Stimulated activated effector memory CD8-positive, alpha-beta T cell treated with anti-CD3 and anti-CD28 coated beads, Interleukin-12 subunit alpha, Interleukin-12 subunit beta, amount 100 ng/mL, for 72 hours (primary cell): ENCODE results near the gene EEPD1.
A peak's percentile ranks its signal among the peaks of the same experiment; 100 is the strongest.

Experiments
- ATAC-seq: fragments of 150-1000 bp; cut with Tn5 transposase; 2 replicates; pipeline ENCODE4 v1.10.0; 2021
- DNase-seq, 2 donors: peaks; one replicate each; pipeline ENCODE4 v3.0.0; 2021 to 2022; ENCODE audit warnings: low spot score in 2 of 2
- H3K27ac Mint-ChIP-seq: one replicate; pipeline ENCODE4 v1.8.0; 2022; ENCODE audit warnings: mild to moderate bottlenecking, mixed read lengths
- H3K36me3 Mint-ChIP-seq: one replicate; pipeline ENCODE4 v1.8.0; 2022; ENCODE audit warnings: mild to moderate bottlenecking, mixed read lengths
- H3K4me1 Mint-ChIP-seq: one replicate; pipeline ENCODE4 v1.8.0; 2022; ENCODE audit warnings: mixed read lengths
- H3K4me3 Mint-ChIP-seq: one replicate; pipeline ENCODE4 v1.8.0; 2022; ENCODE audit warnings: mild to moderate bottlenecking, mixed read lengths
- H3K9me3 Mint-ChIP-seq: one replicate; pipeline ENCODE4 v1.8.0; 2022; ENCODE audit warnings: mixed read lengths

Gene EEPD1

GRCh38 chr7:36278620-36279172, 125.6 kb downstream of the EEPD1 start:
- DNase-seq (no peak), ATAC-seq (no peak)
- H3K4me3 Mint-ChIP-seq = no peak overlapping the region
- H3K9me3 Mint-ChIP-seq = no peaks in the 10 kb centered on the region
- no peaks in the 10 kb centered on the region for H3K36me3 Mint-ChIP-seq
- H3K27ac Mint-ChIP-seq = no peak overlapping the region
- peaks cover 46% of the 10 kb centered on the region for H3K4me1 Mint-ChIP-seq

- peaks cover 53% of the 10 kb centered on the region for H3K4me1 Mint-ChIP-seq
- ATAC-seq = peak; percentile 67
- H3K4me3 Mint-ChIP-seq = peak overlapping the region; percentile 26
- no peaks in the 10 kb centered on the region for H3K36me3 Mint-ChIP-seq
- no peaks in the 10 kb centered on the region for H3K9me3 Mint-ChIP-seq
- DNase-seq = no peak
- no peak overlapping the region for H3K27ac Mint-ChIP-seq
Observed at GRCh38 chr7:36279200-36279925, 126.3 kb downstream of the EEPD1 start.

GRCh38 chr7:36279926-36280315, 126.9 kb downstream of the EEPD1 start:
- Mint-ChIP-seq H3K4me3 (peak overlapping the region; percentile 15), H3K27ac (no peak overlapping the region), H3K36me3 (no peaks in the 10 kb centered on the region), H3K4me1 (peaks cover 57% of the 10 kb centered on the region), H3K9me3 (no peaks in the 10 kb centered on the region)
- ATAC-seq (no peak), DNase-seq (no peak)

GRCh38 chr7:36280840-36281812, 128.1 kb downstream of the EEPD1 start:
- H3K36me3 Mint-ChIP-seq = no peaks in the 10 kb centered on the region
- H3K27ac Mint-ChIP-seq = no peak overlapping the region
- no peak for DNase-seq
- H3K4me1 Mint-ChIP-seq = peaks cover 61% of the 10 kb centered on the region
- H3K9me3 Mint-ChIP-seq = no peaks in the 10 kb centered on the region
- ATAC-seq = peak; percentile 80
- peak overlapping the region; percentile 15 for H3K4me3 Mint-ChIP-seq

- ATAC-seq = no peak
- peaks cover 5% of the 10 kb centered on the region for H3K36me3 Mint-ChIP-seq
- no peak overlapping the region for H3K4me3 Mint-ChIP-seq
- no peaks in the 10 kb centered on the region for H3K9me3 Mint-ChIP-seq
- DNase-seq = no peak
- peaks cover 70% of the 10 kb centered on the region for H3K4me1 Mint-ChIP-seq
- H3K27ac Mint-ChIP-seq = no peak overlapping the region
Observed at GRCh38 chr7:36281945-36282717, 129.1 kb downstream of the EEPD1 start.

GRCh38 chr7:36283181-36283580, 130.1 kb downstream of the EEPD1 start:
- Mint-ChIP-seq H3K4me1 (peaks cover 80% of the 10 kb centered on the region), H3K4me3 (peak overlapping the region; percentile 26), H3K9me3 (no peaks in the 10 kb centered on the region), H3K36me3 (peaks cover 10% of the 10 kb centered on the region), H3K27ac (peak overlapping the region; percentile 75)
- DNase-seq (no peak), ATAC-seq (peak; percentile 0)

- peaks cover 84% of the 10 kb centered on the region for H3K4me1 Mint-ChIP-seq
- H3K9me3 Mint-ChIP-seq = no peaks in the 10 kb centered on the region
- DNase-seq (peak in 1 of 2 donors; percentile 16), ATAC-seq (peak; percentile 64)
- H3K36me3 Mint-ChIP-seq = peaks cover 10% of the 10 kb centered on the region
- no peak overlapping the region for H3K27ac Mint-ChIP-seq
- peak overlapping the region; percentile 26 for H3K4me3 Mint-ChIP-seq
Observed at GRCh38 chr7:36283711-36284130, 130.7 kb downstream of the EEPD1 start.

GRCh38 chr7:36284456-36285090, 131.5 kb downstream of the EEPD1 start:
- Mint-ChIP-seq H3K36me3 (peaks cover 10% of the 10 kb centered on the region), H3K4me1 (peaks cover 75% of the 10 kb centered on the region), H3K27ac (no peak overlapping the region), H3K9me3 (no peaks in the 10 kb centered on the region), H3K4me3 (no peak overlapping the region)
- DNase-seq (no peak), ATAC-seq (no peak)

GRCh38 chr7:36285276-36285675, 132.2 kb downstream of the EEPD1 start:
- Mint-ChIP-seq H3K4me3 (no peak overlapping the region), H3K27ac (no peak overlapping the region), H3K9me3 (no peaks in the 10 kb centered on the region), H3K36me3 (peaks cover 10% of the 10 kb centered on the region), H3K4me1 (peaks cover 68% of the 10 kb centered on the region)
- ATAC-seq = no peak
- DNase-seq = no peak

GRCh38 chr7:36286226-36286625, 133.2 kb downstream of the EEPD1 start:
- H3K9me3 Mint-ChIP-seq = no peaks in the 10 kb centered on the region
- peak; percentile 24 to 63 for DNase-seq
- H3K36me3 Mint-ChIP-seq = peaks cover 10% of the 10 kb centered on the region
- H3K4me1 Mint-ChIP-seq = peaks cover 63% of the 10 kb centered on the region
- peak overlapping the region; percentile 97 for H3K27ac Mint-ChIP-seq
- peak overlapping the region; percentile 71 for H3K4me3 Mint-ChIP-seq
- peak; percentile 84 for ATAC-seq

- ATAC-seq = no peak
- H3K36me3 Mint-ChIP-seq = peaks cover 10% of the 10 kb centered on the region
- H3K27ac Mint-ChIP-seq = peak overlapping the region; percentile 97
- DNase-seq = no peak
- no peaks in the 10 kb centered on the region for H3K9me3 Mint-ChIP-seq
- peaks cover 63% of the 10 kb centered on the region for H3K4me1 Mint-ChIP-seq
- peak overlapping the region; percentile 71 for H3K4me3 Mint-ChIP-seq
Observed at GRCh38 chr7:36286688-36287087, 133.6 kb downstream of the EEPD1 start.

GRCh38 chr7:36287371-36288241, 134.6 kb downstream of the EEPD1 start:
- Mint-ChIP-seq H3K36me3 (peaks cover 10% of the 10 kb centered on the region), H3K4me1 (peaks cover 65% of the 10 kb centered on the region), H3K4me3 (peak overlapping the region; percentile 71), H3K27ac (peak overlapping the region; percentile 97), H3K9me3 (no peaks in the 10 kb centered on the region)
- ATAC-seq (peak; percentile 63), DNase-seq (peak; percentile 13 to 69)

- H3K27ac Mint-ChIP-seq = peak overlapping the region; percentile 97
- no peak for DNase-seq
- no peaks in the 10 kb centered on the region for H3K9me3 Mint-ChIP-seq
- H3K4me3 Mint-ChIP-seq = peak overlapping the region; percentile 71
- H3K36me3 Mint-ChIP-seq = peaks cover 10% of the 10 kb centered on the region
- H3K4me1 Mint-ChIP-seq = peaks cover 57% of the 10 kb centered on the region
- no peak for ATAC-seq
Observed at GRCh38 chr7:36288501-36288900, 135.4 kb downstream of the EEPD1 start.
